ENCODE measurements around the gene STAMBP. TPM values are rescaled to one million over a fixed set of nuclear protein-coding genes. Genes with fewer than 3 reads are reported as not detected.
"Not testable (repeated sequence)": the region's sequence is repeated elsewhere in the genome, so short reads cannot be mapped to it uniquely, and the experiment has no call there.

STAMBP gene
- total and polyA plus RNA-seq, 2 donors (not counting 1 experiment from before 2014, with no cell fraction given) = 23.3 to 44.2 TPM

DNA sequence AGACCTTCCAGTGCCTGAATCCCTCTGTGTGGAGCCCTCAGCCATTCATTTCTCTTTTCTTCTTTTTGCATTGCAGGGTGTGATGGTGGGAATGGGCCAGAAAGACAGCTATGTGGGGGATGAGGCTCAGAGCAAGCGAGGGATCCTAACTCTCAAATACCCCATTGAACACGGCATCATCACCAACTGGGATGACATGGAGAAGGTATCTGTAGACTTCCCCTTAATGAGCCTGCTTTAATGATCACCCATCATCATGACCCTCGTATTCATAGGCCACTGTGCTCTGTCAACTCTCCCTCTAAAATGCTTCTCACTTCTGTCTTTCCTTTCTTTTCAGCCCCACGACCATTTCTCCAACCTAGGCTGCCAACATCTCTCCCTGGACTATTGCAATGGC, 73.5 kb downstream of the STAMBP start:
- Histone ChIP-seq H2AFZ (ENCODE audit: low read length) (no peak overlapping the region), H3K4me3 (replicated peaks in 1 of 4; ENCODE audit: control extremely low read depth in 1 of 4, insufficient read depth in 1 of 4, low read depth in 3 of 4, low read length in 4 of 4) (no peak overlapping the region), H3K4me1 (ENCODE audit: control insufficient read depth, extremely low read depth, insufficient read depth, low read length) (peaks cover 3% of the 10 kb centered on the region), H3K9me3 (ENCODE audit: control insufficient read depth, insufficient read depth, low read depth, low read length) (no peaks in the 10 kb centered on the region), H3K27me3 (ENCODE audit: control insufficient read depth, insufficient read depth, low read length) (no peaks in the 10 kb centered on the region), H3K79me2 (ENCODE audit: control insufficient read depth, insufficient read depth, low read length) (no peaks in the 10 kb centered on the region), H3K36me3 (ENCODE audit: control insufficient read depth, insufficient read depth, low read length) (no peaks in the 10 kb centered on the region), H3K4me2 (ENCODE audit: extremely low read depth, insufficient read depth, low read length) (no peak overlapping the region), H4K20me1 (ENCODE audit: control insufficient read depth, extremely low read depth, insufficient read depth, low read length) (no peaks in the 10 kb centered on the region), H3K9ac (ENCODE audit: insufficient read depth, low read length) (no peak overlapping the region), H3K27ac (ENCODE audit: insufficient read depth, low read length) (no peak overlapping the region)
- no peak for DNase-seq (ENCODE audit: low read depth in 2 of 2)
- no peak for TF ChIP-seq EZH2 (IDR thresholded peaks at IDR 0.05; ENCODE audit: low read length, missing control alignments)
- TF ChIP-seq, protein P1, sequence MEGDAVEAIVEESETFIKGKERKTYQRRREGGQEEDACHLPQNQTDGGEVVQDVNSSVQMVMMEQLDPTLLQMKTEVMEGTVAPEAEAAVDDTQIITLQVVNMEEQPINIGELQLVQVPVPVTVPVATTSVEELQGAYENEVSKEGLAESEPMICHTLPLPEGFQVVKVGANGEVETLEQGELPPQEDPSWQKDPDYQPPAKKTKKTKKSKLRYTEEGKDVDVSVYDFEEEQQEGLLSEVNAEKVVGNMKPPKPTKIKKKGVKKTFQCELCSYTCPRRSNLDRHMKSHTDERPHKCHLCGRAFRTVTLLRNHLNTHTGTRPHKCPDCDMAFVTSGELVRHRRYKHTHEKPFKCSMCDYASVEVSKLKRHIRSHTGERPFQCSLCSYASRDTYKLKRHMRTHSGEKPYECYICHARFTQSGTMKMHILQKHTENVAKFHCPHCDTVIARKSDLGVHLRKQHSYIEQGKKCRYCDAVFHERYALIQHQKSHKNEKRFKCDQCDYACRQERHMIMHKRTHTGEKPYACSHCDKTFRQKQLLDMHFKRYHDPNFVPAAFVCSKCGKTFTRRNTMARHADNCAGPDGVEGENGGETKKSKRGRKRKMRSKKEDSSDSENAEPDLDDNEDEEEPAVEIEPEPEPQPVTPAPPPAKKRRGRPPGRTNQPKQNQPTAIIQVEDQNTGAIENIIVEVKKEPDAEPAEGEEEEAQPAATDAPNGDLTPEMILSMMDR (conservative IDR thresholded peaks at IDR 0.05 in 1 of 2, IDR thresholded peaks at IDR 0.05 in 1 of 2; ENCODE audit: low read depth in 1 of 2, low read length in 2 of 2) = no peak

DNA sequence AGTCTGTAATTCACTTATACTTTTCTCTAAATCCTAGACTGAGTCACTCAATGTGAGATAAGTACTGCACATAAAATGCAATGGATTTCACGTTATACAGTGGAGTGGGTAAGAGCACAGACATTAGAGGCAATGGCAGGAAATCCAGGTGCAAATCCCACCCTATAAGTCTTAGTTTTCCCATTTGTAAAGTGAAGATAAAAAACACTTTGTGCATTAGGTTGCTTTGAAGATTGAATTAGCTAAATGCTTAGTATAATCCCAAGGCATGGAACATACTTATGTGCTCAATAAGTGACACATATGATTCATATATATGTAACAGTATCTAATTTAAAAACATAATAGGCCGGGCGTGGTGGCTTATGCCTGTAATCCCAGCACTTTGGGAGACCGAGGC, 74.6 kb downstream of the STAMBP start:
- no peak overlapping the region for H3K9ac ChIP-seq (ENCODE audit: insufficient read depth, low read length)
- H3K27me3 ChIP-seq (ENCODE audit: control insufficient read depth, insufficient read depth, low read length) = no peaks in the 10 kb centered on the region
- H3K4me2 ChIP-seq (ENCODE audit: extremely low read depth, insufficient read depth, low read length) = no peak overlapping the region
- H3K79me2 ChIP-seq (ENCODE audit: control insufficient read depth, insufficient read depth, low read length) = no peaks in the 10 kb centered on the region
- no peaks in the 10 kb centered on the region for H3K36me3 ChIP-seq (ENCODE audit: control insufficient read depth, insufficient read depth, low read length)
- H2AFZ ChIP-seq (ENCODE audit: low read length) = no peak overlapping the region
- no peak overlapping the region for H3K4me3 ChIP-seq (replicated peaks in 1 of 4; ENCODE audit: control extremely low read depth in 1 of 4, insufficient read depth in 1 of 4, low read depth in 3 of 4, low read length in 4 of 4)
- no peak for TF ChIP-seq EZH2 (IDR thresholded peaks at IDR 0.05; ENCODE audit: low read length, missing control alignments)
- TF ChIP-seq, protein P1 (conservative IDR thresholded peaks at IDR 0.05 in 1 of 2, IDR thresholded peaks at IDR 0.05 in 1 of 2; ENCODE audit: low read depth in 1 of 2, low read length in 2 of 2) = no peak
- H4K20me1 ChIP-seq (ENCODE audit: control insufficient read depth, extremely low read depth, insufficient read depth, low read length) = no peaks in the 10 kb centered on the region
- H3K9me3 ChIP-seq (ENCODE audit: control insufficient read depth, insufficient read depth, low read depth, low read length) = no peaks in the 10 kb centered on the region
- no peaks in the 10 kb centered on the region for H3K4me1 ChIP-seq (ENCODE audit: control insufficient read depth, extremely low read depth, insufficient read depth, low read length)
- DNase-seq (ENCODE audit: low read depth in 2 of 2) = no peak
- no peak overlapping the region for H3K27ac ChIP-seq (ENCODE audit: insufficient read depth, low read length)

DNA sequence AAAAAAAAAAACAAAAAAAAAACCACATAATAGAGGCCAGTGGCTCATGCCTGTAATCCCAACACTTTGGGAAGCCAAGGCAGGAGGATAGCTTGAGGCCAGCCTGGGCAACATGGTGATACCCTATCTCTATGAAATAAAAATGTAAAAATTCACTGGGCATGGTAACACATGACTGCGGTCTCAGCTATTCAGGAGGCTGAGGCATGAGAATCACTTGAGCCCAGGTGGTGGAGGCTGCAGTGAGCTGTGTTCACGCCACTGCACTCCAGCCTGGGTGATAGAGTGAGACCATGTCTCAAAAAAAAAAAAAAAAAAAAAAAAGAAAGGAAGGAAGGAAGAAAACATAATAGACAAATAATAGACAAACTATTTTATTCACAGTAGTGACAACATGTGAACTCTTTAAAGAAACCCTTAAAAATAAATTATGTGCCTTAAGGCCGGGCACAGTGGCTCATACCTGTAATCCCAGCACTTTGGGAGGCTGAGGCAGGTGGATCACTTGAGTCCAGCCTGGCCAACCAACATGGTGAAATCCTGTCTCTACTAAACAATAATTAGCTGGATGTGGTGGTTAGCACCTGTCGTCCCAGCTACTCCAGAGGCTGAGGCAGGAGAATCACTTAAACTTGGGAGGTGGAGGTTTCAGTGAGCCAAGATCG, 75.3 kb downstream of the STAMBP start:
- not testable (repeated sequence) for H3K4me2 ChIP-seq (ENCODE audit: extremely low read depth, insufficient read depth, low read length); H4K20me1 ChIP-seq (ENCODE audit: control insufficient read depth, extremely low read depth, insufficient read depth, low read length); H3K27ac ChIP-seq (ENCODE audit: insufficient read depth, low read length); DNase-seq (ENCODE audit: low read depth in 2 of 2); H3K36me3 ChIP-seq (ENCODE audit: control insufficient read depth, insufficient read depth, low read length); H3K4me3 ChIP-seq (replicated peaks in 1 of 4; ENCODE audit: control extremely low read depth in 1 of 4, insufficient read depth in 1 of 4, low read depth in 3 of 4, low read length in 4 of 4); H3K27me3 ChIP-seq (ENCODE audit: control insufficient read depth, insufficient read depth, low read length); H3K9ac ChIP-seq (ENCODE audit: insufficient read depth, low read length); H2AFZ ChIP-seq (ENCODE audit: low read length); H3K79me2 ChIP-seq (ENCODE audit: control insufficient read depth, insufficient read depth, low read length); H3K4me1 ChIP-seq (ENCODE audit: control insufficient read depth, extremely low read depth, insufficient read depth, low read length); H3K9me3 ChIP-seq (ENCODE audit: control insufficient read depth, insufficient read depth, low read depth, low read length)
